Astrocyte (in vitro differentiated cells and primary cell): ENCODE data around the gene MRPL33. TPM values are rescaled to one million over a fixed set of nuclear protein-coding genes. Genes with fewer than 3 reads are reported as not detected.

Source experiments
- DNase-seq: peaks from one replicate; pipeline ENCODE4 v3.0.0-alpha.2; 2010; ENCODE audit warnings: low read depth
- FAIRE-seq: peaks from 2 replicates; lab custom pipeline; 2011; peaks lifted over from hg19 to GRCh38; lab: Jason Lieb, UNC
- H2AFZ ChIP-seq: 2 replicates; pipeline ENCODE4 v1.6.0; 2012; ENCODE audit warnings: low read depth, low read length, inconsistent platforms
- H3K27ac ChIP-seq: 2 replicates; pipeline ENCODE4 v1.5.1; 2011; ENCODE audit warnings: low read depth, low read length, inconsistent platforms
- H3K27me3 ChIP-seq: 2 replicates; pipeline ENCODE4 v1.6.0; 2011; ENCODE audit warnings: low read length, inconsistent platforms; ENCODE audit not compliant: insufficient read depth
- H3K36me3 ChIP-seq: 2 replicates; pipeline ENCODE4 v1.5.1; 2011; ENCODE audit warnings: low read length, inconsistent platforms; ENCODE audit not compliant: insufficient read depth
- H3K4me1 ChIP-seq: 2 replicates; pipeline ENCODE4 v1.5.1; 2011; ENCODE audit warnings: low read length, inconsistent platforms; ENCODE audit not compliant: insufficient read depth
- H3K4me2 ChIP-seq: 2 replicates; pipeline ENCODE4 v1.6.0; 2012; ENCODE audit warnings: low read length, inconsistent platforms
- H3K4me3 ChIP-seq: 2 replicates; pipeline ENCODE4 v1.5.1; 2011; ENCODE audit warnings: low read depth, mild to moderate bottlenecking, low read length, inconsistent platforms; ENCODE audit not compliant: insufficient read depth
- H3K79me2 ChIP-seq: 2 replicates; pipeline ENCODE4 v1.6.0; 2012; ENCODE audit warnings: mild to moderate bottlenecking, low read length, inconsistent platforms; ENCODE audit not compliant: insufficient read depth
- H3K9ac ChIP-seq: 2 replicates; pipeline ENCODE4 v1.6.0; 2012; ENCODE audit warnings: mild to moderate bottlenecking, low read length, inconsistent platforms
- H3K9me3 ChIP-seq: 2 replicates; pipeline ENCODE4 v1.5.1; 2012; ENCODE audit warnings: low read depth, mild to moderate bottlenecking, low read length, inconsistent platforms; ENCODE audit not compliant: insufficient read depth
- H4K20me1 ChIP-seq: 2 replicates; pipeline ENCODE4 v1.6.0; 2012; ENCODE audit warnings: low read length, inconsistent platforms; ENCODE audit not compliant: insufficient read depth
- H3K27ac Mint-ChIP-seq: one replicate; pipeline ENCODE4 v1.8.0; 2021; ENCODE audit warnings: mild to moderate bottlenecking, mixed read lengths; ENCODE audit not compliant: unreplicated experiment
- H3K27me3 Mint-ChIP-seq: one replicate; pipeline ENCODE4 v1.8.0; 2021; ENCODE audit warnings: low read depth, mixed read lengths; ENCODE audit not compliant: unreplicated experiment
- H3K36me3 Mint-ChIP-seq: one replicate; pipeline ENCODE4 v1.8.0; 2021; ENCODE audit warnings: low read depth, mixed read lengths; ENCODE audit not compliant: unreplicated experiment
- H3K4me1 Mint-ChIP-seq: one replicate; pipeline ENCODE4 v1.8.0; 2021; ENCODE audit warnings: low read depth, mixed read lengths; ENCODE audit not compliant: unreplicated experiment
- H3K4me3 Mint-ChIP-seq: one replicate; pipeline ENCODE4 v1.8.0; 2021; ENCODE audit warnings: mild to moderate bottlenecking, moderate library complexity, mixed read lengths; ENCODE audit not compliant: unreplicated experiment
- H3K9me3 Mint-ChIP-seq: one replicate; pipeline ENCODE4 v1.8.0; 2021; ENCODE audit warnings: mild to moderate bottlenecking, mixed read lengths; ENCODE audit not compliant: unreplicated experiment
- EZH2 ChIP-seq: IDR thresholded peaks from 2 replicates; pipeline ENCODE4 v1.6.1; 2012; ENCODE audit warnings: mild to moderate bottlenecking, low read length, inconsistent platforms; ENCODE audit not compliant: insufficient read depth
- total RNA-seq: library from RNA; stranded (reverse); gene quantifications from 2 replicates; pipeline ENCODE4 v1.2.1, GENCODE V29; 2021
- TF ChIP-seq, protein P1 (sequence below): IDR thresholded peaks from 2 replicates; pipeline ENCODE4 v1.5.1; 2011; ENCODE audit warnings: low read depth, mild to moderate bottlenecking, inconsistent platforms, low read length, moderate library complexity; ENCODE audit not compliant: insufficient read depth

MRPL33 gene
- total RNA-seq, 1 donor from 2014 or later, result 85.3 TPM

DNA sequence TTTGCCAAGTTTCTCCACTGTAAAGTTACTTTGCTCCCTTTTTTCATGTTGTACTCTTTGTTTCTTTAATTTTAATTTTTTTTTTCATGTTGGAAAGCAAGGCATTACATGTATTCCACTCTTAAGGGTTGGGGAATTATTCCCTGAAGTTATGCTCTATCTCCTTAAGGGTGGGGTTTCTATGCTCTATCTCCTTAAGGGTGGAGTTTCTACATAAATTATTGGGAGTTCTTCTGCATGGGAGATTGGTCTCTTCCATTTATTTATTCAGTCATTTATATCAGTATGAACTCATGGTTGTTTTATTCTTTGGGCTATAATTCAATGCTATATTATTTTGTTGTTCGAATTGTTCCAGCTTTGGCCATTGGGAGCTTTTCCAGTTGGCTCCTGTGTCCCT, 11.2 kb downstream of the MRPL33 start:
- H3K27me3 Mint-ChIP-seq, result no peaks in the 10 kb centered on the region

DNA sequence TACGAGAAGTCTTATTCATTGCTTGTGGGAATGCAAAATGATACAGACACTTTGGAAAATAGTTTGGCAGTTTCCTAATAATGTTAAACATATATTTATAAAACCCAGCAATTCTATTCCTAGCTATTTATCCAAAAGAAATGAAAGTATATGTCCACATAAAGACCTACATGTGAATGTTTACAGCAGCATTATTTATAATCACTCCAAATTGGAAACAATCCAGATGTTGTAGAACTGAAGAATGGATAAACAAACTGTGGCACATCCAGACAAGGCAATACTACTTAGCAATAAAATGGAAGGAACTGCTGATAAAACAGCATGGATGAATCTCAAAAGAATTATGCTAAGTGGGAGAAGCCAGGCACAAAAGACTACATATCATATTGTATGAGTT, 19.3 kb downstream of the MRPL33 start:
- Histone ChIP-seq H3K4me2 (no peak overlapping the region), H4K20me1 (no peaks in the 10 kb centered on the region), H2AFZ (no peak overlapping the region), H3K4me1 (peaks cover 5% of the 10 kb centered on the region), H3K4me3 (no peak overlapping the region), H3K9me3 (no peaks in the 10 kb centered on the region), H3K27me3 (no peaks in the 10 kb centered on the region), H3K9ac (no peak overlapping the region), H3K27ac (no peak overlapping the region), H3K79me2 (no peaks in the 10 kb centered on the region), H3K36me3 (no peaks in the 10 kb centered on the region)
- Mint-ChIP-seq H3K36me3 (no peaks in the 10 kb centered on the region), H3K27ac (no peak overlapping the region), H3K4me1 (peaks cover 21% of the 10 kb centered on the region), H3K9me3 (peaks cover 3% of the 10 kb centered on the region), H3K4me3 (no peak overlapping the region), H3K27me3 (no peaks in the 10 kb centered on the region)
- TF ChIP-seq, protein P1, sequence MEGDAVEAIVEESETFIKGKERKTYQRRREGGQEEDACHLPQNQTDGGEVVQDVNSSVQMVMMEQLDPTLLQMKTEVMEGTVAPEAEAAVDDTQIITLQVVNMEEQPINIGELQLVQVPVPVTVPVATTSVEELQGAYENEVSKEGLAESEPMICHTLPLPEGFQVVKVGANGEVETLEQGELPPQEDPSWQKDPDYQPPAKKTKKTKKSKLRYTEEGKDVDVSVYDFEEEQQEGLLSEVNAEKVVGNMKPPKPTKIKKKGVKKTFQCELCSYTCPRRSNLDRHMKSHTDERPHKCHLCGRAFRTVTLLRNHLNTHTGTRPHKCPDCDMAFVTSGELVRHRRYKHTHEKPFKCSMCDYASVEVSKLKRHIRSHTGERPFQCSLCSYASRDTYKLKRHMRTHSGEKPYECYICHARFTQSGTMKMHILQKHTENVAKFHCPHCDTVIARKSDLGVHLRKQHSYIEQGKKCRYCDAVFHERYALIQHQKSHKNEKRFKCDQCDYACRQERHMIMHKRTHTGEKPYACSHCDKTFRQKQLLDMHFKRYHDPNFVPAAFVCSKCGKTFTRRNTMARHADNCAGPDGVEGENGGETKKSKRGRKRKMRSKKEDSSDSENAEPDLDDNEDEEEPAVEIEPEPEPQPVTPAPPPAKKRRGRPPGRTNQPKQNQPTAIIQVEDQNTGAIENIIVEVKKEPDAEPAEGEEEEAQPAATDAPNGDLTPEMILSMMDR, result no peak
- no peak for TF ChIP-seq EZH2
- FAIRE-seq, result no peak
- DNase-seq, result no peak

More for the DNA sequence above, 11.2 kb downstream of the MRPL33 start:
- Histone ChIP-seq H3K4me3 (no peak overlapping the region), H3K9me3 (no peaks in the 10 kb centered on the region), H3K4me2 (no peak overlapping the region), H3K79me2 (peaks cover 30% of the 10 kb centered on the region), H3K9ac (no peak overlapping the region), H2AFZ (no peak overlapping the region), H4K20me1 (peaks cover 5% of the 10 kb centered on the region), H3K36me3 (peaks cover 2% of the 10 kb centered on the region), H3K4me1 (no peaks in the 10 kb centered on the region), H3K27ac (no peak overlapping the region), H3K27me3 (no peaks in the 10 kb centered on the region)
- Mint-ChIP-seq H3K36me3 (peaks cover 13% of the 10 kb centered on the region), H3K4me3 (no peak overlapping the region), H3K4me1 (peaks cover 8% of the 10 kb centered on the region), H3K9me3 (no peaks in the 10 kb centered on the region), H3K27ac (no peak overlapping the region)
- FAIRE-seq (no peak), DNase-seq (no peak)
- TF ChIP-seq EZH2, result no peak
- TF ChIP-seq, protein P1, result no peak

DNA sequence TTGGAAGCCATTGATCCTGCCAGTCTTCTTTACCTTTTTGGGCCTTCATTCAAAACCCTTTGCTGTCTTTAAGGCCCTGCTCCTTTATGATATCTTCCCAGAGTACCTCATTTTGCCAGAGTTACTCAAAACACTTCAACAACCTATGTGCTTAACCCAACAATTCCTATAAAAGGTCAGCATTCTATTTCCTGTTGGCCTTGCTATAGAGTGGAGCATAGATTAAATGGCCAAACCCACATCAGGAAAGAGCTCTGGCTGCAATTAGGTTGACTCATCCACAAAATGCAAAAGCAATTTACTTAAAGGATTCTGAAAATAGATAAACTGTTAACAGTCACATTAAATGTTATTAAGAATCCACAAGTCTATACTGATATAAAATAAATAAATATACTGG, 21.2 kb downstream of the MRPL33 start:
- no peaks in the 10 kb centered on the region for H3K27me3 ChIP-seq
- Mint-ChIP-seq H3K4me1 (peaks cover 29% of the 10 kb centered on the region), H3K27ac (peak overlapping the region; percentile 53), H3K9me3 (peaks cover 3% of the 10 kb centered on the region), H3K4me3 (no peak overlapping the region), H3K27me3 (no peaks in the 10 kb centered on the region), H3K36me3 (peaks cover 2% of the 10 kb centered on the region)
- H3K9ac ChIP-seq, result no peak overlapping the region
- TF ChIP-seq, protein P1, result no peak
- no peak for TF ChIP-seq EZH2
- no peaks in the 10 kb centered on the region for H4K20me1 ChIP-seq
- FAIRE-seq (no peak), DNase-seq (peak; percentile 54)
- H3K36me3 ChIP-seq, result no peaks in the 10 kb centered on the region
- no peaks in the 10 kb centered on the region for H3K79me2 ChIP-seq
- no peaks in the 10 kb centered on the region for H3K9me3 ChIP-seq
- no peak overlapping the region for H3K4me3 ChIP-seq
- no peak overlapping the region for H3K4me2 ChIP-seq
- peak overlapping the region; percentile 12 for H3K27ac ChIP-seq
- H2AFZ ChIP-seq, result peak overlapping the region; percentile 28
- peaks cover 11% of the 10 kb centered on the region for H3K4me1 ChIP-seq
